H1 (cell line): ENCODE measurements around the gene KBTBD3. TPM values are rescaled to one million over a fixed set of nuclear protein-coding genes. Genes with fewer than 3 reads are reported as not detected.
A peak's percentile ranks its signal among the peaks of the same experiment; 100 is the strongest.

Source experiments
- CTCF ChIA-PET: fragments of 300-600 bp; sonication (Branson Sonifier 250); formaldehyde crosslinking; loops from one replicate; lab custom pipeline; 2021; ENCODE audit not compliant: partially characterized antibody; lab: Charles Lee
- POLR2A ChIA-PET: fragments of 300-600 bp; sonication (Branson Sonifier 250); formaldehyde crosslinking; loops from one replicate; lab custom pipeline; 2021; ENCODE audit warnings: inconsistent platforms; ENCODE audit not compliant: partially characterized antibody; lab: Charles Lee
- DNase-seq, 2 experiments: peaks; one replicate each; pipeline versions ENCODE4 v3.0.0 to v3.0.0-alpha.2; 2010 to 2022; ENCODE audit warnings: low spot score in 2 of 2, low read depth in 1 of 2, mixed read lengths in 1 of 2
- FAIRE-seq: peaks from 2 replicates; lab custom pipeline; 2011; peaks lifted over from hg19 to GRCh38; lab: Jason Lieb, UNC
- H2AFZ ChIP-seq: 2 replicates; pipeline ENCODE4 v1.8.1; 2012; ENCODE audit warnings: low read length, inconsistent platforms
- H2AK5ac ChIP-seq: 2 replicates; pipeline ENCODE4 v1.6.1; 2013; ENCODE audit warnings: low read depth, low read length
- H2BK120ac ChIP-seq: replicated peaks from 2 replicates; pipeline ENCODE3; 2013; ENCODE audit warnings: low read depth, low read length, inconsistent platforms
- H2BK12ac ChIP-seq: 2 replicates; pipeline ENCODE4 v1.6.1; 2013; ENCODE audit warnings: low read depth, low read length
- H2BK15ac ChIP-seq: 2 replicates; pipeline ENCODE4 v1.6.1; 2013; ENCODE audit warnings: low read length
- H2BK20ac ChIP-seq: 2 replicates; pipeline ENCODE4 v1.6.1; 2013; ENCODE audit warnings: low read length
- H2BK5ac ChIP-seq: 2 replicates; pipeline ENCODE4 v1.6.1; 2013; ENCODE audit warnings: low read depth, low read length
- H3K14ac ChIP-seq: 2 replicates; pipeline ENCODE4 v1.6.1; 2013; ENCODE audit warnings: inconsistent platforms; ENCODE audit not compliant: insufficient read length
- H3K18ac ChIP-seq: 2 replicates; pipeline ENCODE4 v1.6.1; 2013; ENCODE audit warnings: low read length; ENCODE audit errors: extremely low read depth
- H3K23ac ChIP-seq: 2 replicates; pipeline ENCODE4 v1.6.1; 2013; ENCODE audit warnings: inconsistent platforms; ENCODE audit not compliant: insufficient read length
- H3K23me2 ChIP-seq: 2 replicates; pipeline ENCODE4 v1.6.1; 2013; ENCODE audit warnings: low read depth, low read length
- H3K27ac ChIP-seq: 2 replicates; pipeline ENCODE4 v1.6.1; 2011; ENCODE audit warnings: low read depth, low read length, inconsistent platforms
- H3K27me3 ChIP-seq, 4 experiments: replicated peaks in 1 of 4; 1 replicate in 1 of 4; 2 replicates in 3 of 4; pipeline versions ENCODE4 v1.6.1 to v1.8.1; 2011 to 2013; ENCODE audit warnings: low read length in 3 of 4, mild to moderate bottlenecking in 3 of 4, inconsistent platforms in 2 of 4, mixed read lengths in 2 of 4, moderate library complexity in 1 of 4; ENCODE audit not compliant: control insufficient read depth in 3 of 4, insufficient read depth in 3 of 4; ENCODE audit errors: extremely low read depth in 1 of 4
- H3K36me3 ChIP-seq, 4 experiments: 2 replicates each; pipeline versions ENCODE4 v1.6.1 to v1.8.1; 2011 to 2013; ENCODE audit warnings: mild to moderate bottlenecking in 4 of 4, low read length in 3 of 4, moderate library complexity in 2 of 4, control low read depth in 1 of 4, inconsistent platforms in 1 of 4; ENCODE audit not compliant: insufficient read depth in 4 of 4, control insufficient read depth in 2 of 4
- H3K4ac ChIP-seq: replicated peaks from 2 replicates; pipeline ENCODE3; 2013; ENCODE audit warnings: low read length, low read depth, mixed read lengths, inconsistent platforms; ENCODE audit not compliant: insufficient read length
- H3K4me1 ChIP-seq, 4 experiments: replicated peaks in 1 of 4; 1 replicate in 1 of 4; 2 replicates in 3 of 4; pipeline versions ENCODE4 v1.6.1 to v1.8.1; 2011 to 2013; ENCODE audit warnings: low read length in 3 of 4, inconsistent platforms in 2 of 4, mixed read lengths in 1 of 4; ENCODE audit not compliant: insufficient read depth in 4 of 4, control insufficient read depth in 3 of 4
- H3K4me2 ChIP-seq, 2 experiments: 2 replicates each; pipeline versions ENCODE4 v1.6.1 to v1.8.1; 2011 to 2013; ENCODE audit warnings: low read depth in 2 of 2, low read length in 2 of 2, control low read depth in 1 of 2, inconsistent platforms in 1 of 2, mild to moderate bottlenecking in 1 of 2; ENCODE audit not compliant: insufficient read depth in 1 of 2
- H3K4me3 ChIP-seq, 4 experiments: fragments of 200-600, 300-600 bp in 1 of 4; sonication (generic), shearing (Covaris generic), sonication (Bioruptor Twin) in 1 of 4; 2 replicates each; pipeline versions ENCODE4 v1.5.1 to v1.8.1; 2011 to 2016; ENCODE audit warnings: low read length in 4 of 4, low read depth in 3 of 4, control low read depth in 2 of 4, inconsistent platforms in 2 of 4, mild to moderate bottlenecking in 2 of 4, mixed read lengths in 1 of 4, moderate library complexity in 1 of 4; ENCODE audit not compliant: insufficient read depth in 2 of 4; ENCODE audit errors: extremely low read depth in 1 of 4
- H3K56ac ChIP-seq: replicated peaks from 2 replicates; pipeline ENCODE3; 2013; ENCODE audit warnings: low read depth, mild to moderate bottlenecking, mixed read lengths, low read length, inconsistent platforms; ENCODE audit not compliant: insufficient read length
- H3K79me1 ChIP-seq: 2 replicates; pipeline ENCODE4 v1.6.1; 2013; ENCODE audit warnings: low read depth, low read length, control low read depth
- H3K79me2 ChIP-seq, 2 experiments: 2 replicates each; pipeline versions ENCODE4 v1.6.1 to v1.8.1; 2012 to 2013; ENCODE audit warnings: low read length in 2 of 2, mild to moderate bottlenecking in 2 of 2, inconsistent platforms in 1 of 2; ENCODE audit not compliant: insufficient read depth in 2 of 2, control insufficient read depth in 1 of 2
- H3K9ac ChIP-seq, 4 experiments: replicated peaks in 1 of 4; 1 replicate in 1 of 4; 2 replicates in 3 of 4; pipeline versions ENCODE4 v1.6.1 to v1.8.1; 2011 to 2013; ENCODE audit warnings: low read depth in 3 of 4, low read length in 3 of 4, control low read depth in 2 of 4, mild to moderate bottlenecking in 2 of 4, moderate library complexity in 2 of 4, inconsistent platforms in 1 of 4; ENCODE audit errors: extremely low read depth in 1 of 4
- H3K9me3 ChIP-seq, 2 experiments: 2 replicates each; pipeline versions ENCODE4 v1.6.1 to v1.8.1; 2012 to 2013; ENCODE audit warnings: mild to moderate bottlenecking in 2 of 2, moderate library complexity in 2 of 2, control low read depth in 1 of 2, inconsistent platforms in 1 of 2, low read depth in 1 of 2, low read length in 1 of 2, mixed read lengths in 1 of 2; ENCODE audit not compliant: insufficient read depth in 2 of 2
- H4K20me1 ChIP-seq, 2 experiments: replicated peaks in 1 of 2; 2 replicates each; pipeline versions ENCODE3 to v1.8.1; 2011 to 2013; ENCODE audit warnings: inconsistent platforms in 2 of 2, low read length in 2 of 2, mild to moderate bottlenecking in 1 of 2; ENCODE audit not compliant: insufficient read depth in 2 of 2, control insufficient read depth in 1 of 2
- H4K5ac ChIP-seq: 2 replicates; pipeline ENCODE4 v1.6.1; 2013; ENCODE audit warnings: low read length, low read depth, mixed read lengths, inconsistent platforms; ENCODE audit not compliant: insufficient read length
- H4K8ac ChIP-seq: 2 replicates; pipeline ENCODE4 v1.8.0; 2013; ENCODE audit warnings: mild to moderate bottlenecking, moderate library complexity, low read length, inconsistent platforms; ENCODE audit not compliant: insufficient read depth; ENCODE audit errors: extremely low read depth
- H4K91ac ChIP-seq: replicated peaks from 2 replicates; pipeline ENCODE3; 2013; ENCODE audit warnings: low read length, mixed read lengths, inconsistent platforms; ENCODE audit not compliant: insufficient read length
- HDAC2 ChIP-seq, 2 experiments: fragments of 300-600 bp in 1 of 2; sonication (generic) in 1 of 2; IDR thresholded peaks; 2 replicates each; pipeline ENCODE4 v1.6.1; 2011 to 2012; ENCODE audit warnings: low read depth in 2 of 2, low read length in 2 of 2, mild to moderate bottlenecking in 2 of 2, moderate library complexity in 2 of 2, borderline replicate concordance in 1 of 2, inconsistent platforms in 1 of 2
- SAP30 ChIP-seq: fragments of 300-600 bp; sonication (generic); IDR thresholded peaks from 2 replicates; pipeline ENCODE4 v1.7.1; 2012; ENCODE audit warnings: low read length, moderate library complexity, mild to moderate bottlenecking, inconsistent platforms; ENCODE audit not compliant: insufficient read depth, insufficient replicate concordance
- SP4 ChIP-seq: IDR thresholded peaks from 2 replicates; pipeline ENCODE4 v1.6.1; 2012; ENCODE audit warnings: low read length, inconsistent platforms
- YY1 ChIP-seq: IDR thresholded peaks from 2 replicates; pipeline ENCODE4 v1.6.1; 2011; ENCODE audit warnings: low read depth, mild to moderate bottlenecking, low read length
- WGBS, 2 experiments: shearing (Covaris generic) in 1 of 2; methylation state at CpG; one replicate each; pipeline versions ENCODE4 v1.1.6 to v1.1.7; 2013 to 2015; ENCODE audit warnings: low lambda C conversion rate in 2 of 2, mixed read lengths in 2 of 2, inconsistent platforms in 1 of 2, low coverage in 1 of 2, missing lambda C conversion rate in 1 of 2; ENCODE audit not compliant: insufficient replicate concordance in 2 of 2, insufficient coverage in 1 of 2, insufficient read length in 1 of 2; ENCODE audit errors: extremely low coverage in 1 of 2, missing lambda C conversion rate in 1 of 2; 5-methylcytosine and 5-hydroxymethylcytosine counted together
- polyA plus RNA-seq, 7 experiments: library from polyadenylated mRNA; depleted of rRNA in 3 of 7; stranded (reverse) in 5 of 7; unstranded in 2 of 7; fragments of >200 nt in 5 of 7; fragments of 200-250 nt in 2 of 7; gene quantifications; 1 replicate in 5 of 7; 2 replicates in 1 of 7; 4 replicates in 1 of 7; pipeline versions ENCODE4 v1.2.1 to v1.2.3, GENCODE V29; 2011 to 2013; ENCODE audit warnings: missing spikeins in 2 of 7, mixed read lengths in 2 of 7
- total RNA-seq: library from RNA; stranded (reverse); fragmentation: NEBNext Ultra II Directional; extraction: Animal tissue kit (Norgen Biotek cat#: 25700); gene quantifications from 2 replicates; pipeline ENCODE4 v1.2.1, GENCODE V29; 2021

The KBTBD3 gene
- total and polyA plus RNA-seq, 2 of the 8 experiments (the other 6 are each of a cell fraction or from before 2014, with no cell fraction given) = 1.2 to 6.1 TPM

DNA sequence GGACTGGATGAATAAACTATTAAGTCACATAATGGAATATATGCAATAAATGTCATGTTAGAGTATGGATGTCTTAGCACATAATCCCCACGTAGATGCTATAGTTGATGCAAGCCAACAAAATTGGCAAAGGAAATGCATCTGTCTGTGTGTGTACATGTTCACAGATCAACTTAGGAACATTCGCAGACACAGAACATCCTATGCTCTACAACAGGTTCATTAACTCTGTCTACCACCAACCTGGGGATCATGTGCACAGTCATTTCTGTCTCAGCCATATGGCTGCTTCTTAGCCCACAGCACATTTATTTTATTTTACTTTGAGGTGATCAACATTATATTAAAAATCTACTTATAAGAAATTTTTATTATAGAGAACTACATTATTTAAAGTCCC is 60.1 kb downstream of the KBTBD3 start:
- H3K79me1 ChIP-seq = peaks cover 4% of the 10 kb centered on the region; the same call in 1 of the 2 replicates
- H2BK5ac ChIP-seq = no peak overlapping the region
- no peak overlapping the region for H2AK5ac ChIP-seq
- peak overlapping the region in 1 of 4 experiments; percentile 28; a peak in 1 of 7 replicates for H3K9ac ChIP-seq
- H3K23me2 ChIP-seq = no peaks in the 10 kb centered on the region; the same call in 1 of the 2 replicates
- H2BK12ac ChIP-seq = no peak overlapping the region
- ChIA-PET CTCF (no interaction called here), POLR2A (no interaction called here)
- H3K79me2 ChIP-seq = peaks cover 3 to 91% of the 10 kb centered on the region in 2 experiments; a peak in 3 of 4 replicates
- 94% methylated on average over 2 of the region's 2 CpGs; no CpG with 5 or more reads in 1 of the 2 experiments for WGBS, 2 experiments
- H4K5ac ChIP-seq = no peak overlapping the region
- H3K14ac ChIP-seq = no peak overlapping the region
- H2AFZ ChIP-seq = no peak overlapping the region
- no peak overlapping the region for H3K18ac ChIP-seq
- no peak for TF ChIP-seq YY1
- TF ChIP-seq SAP30 = no peak
- TF ChIP-seq HDAC2 (IDR thresholded peaks at IDR 0.05; ENCODE audit: borderline replicate concordance in 1 of 2, low read depth in 2 of 2, low read length in 2 of 2) = no peak
- TF ChIP-seq SP4 = no peak
- FAIRE-seq = no peak
- H3K36me3 ChIP-seq = peaks cover 0 to 4% (median 0%) of the 10 kb centered on the region in 4 experiments; a peak in 1 of 8 replicates
- H3K4ac ChIP-seq = no peak overlapping the region
- H4K20me1 ChIP-seq = peaks cover 3 to 4% of the 10 kb centered on the region in 2 experiments
- no peak overlapping the region for H3K23ac ChIP-seq
- peaks cover 0 to 4% (median 2%) of the 10 kb centered on the region in 4 experiments; a peak in 3 of 7 replicates for H3K4me1 ChIP-seq
- H2BK15ac ChIP-seq = no peak overlapping the region
- no peak overlapping the region for H3K4me3 ChIP-seq
- H4K8ac ChIP-seq = no peak overlapping the region
- H3K56ac ChIP-seq = no peak overlapping the region
- H3K27ac ChIP-seq = no peak overlapping the region
- no peak overlapping the region for H3K4me2 ChIP-seq
- H2BK120ac ChIP-seq = no peak overlapping the region
- no peak overlapping the region for H4K91ac ChIP-seq
- DNase-seq = no peak
- no peaks in the 10 kb centered on the region for H3K9me3 ChIP-seq
- no peaks in the 10 kb centered on the region for H3K27me3 ChIP-seq
- no peak overlapping the region for H2BK20ac ChIP-seq
